Measurements from ENCODE around the gene PCSK9.

PCSK9 gene

GRCh38 chr1:55038974-55039341, 390 bp upstream of the PCSK9 start:
- in situ Hi-C loops (cut with HindIII; ENCODE audit: low pct_ligation_motif_present, low pct_unique_long_range_greater_than_20kb, low sequenced_read_pairs): no loop called here
- DNase-seq: no peak

- in situ Hi-C loops (cut with HindIII; ENCODE audit: low pct_ligation_motif_present, low pct_unique_long_range_greater_than_20kb, low sequenced_read_pairs): no loop called here
- no peak for DNase-seq
Measured at GRCh38 chr1:55040083-55040932, 960 bp downstream of the PCSK9 start.

GRCh38 chr1:55040933-55041494, 1.7 kb downstream of the PCSK9 start:
- in situ Hi-C loops (cut with HindIII; ENCODE audit: low pct_ligation_motif_present, low pct_unique_long_range_greater_than_20kb, low sequenced_read_pairs): no loop called here
- no peak for DNase-seq

GRCh38 chr1:55041613-55042012, 2.3 kb downstream of the PCSK9 start:
- in situ Hi-C loops (cut with HindIII; ENCODE audit: low pct_ligation_motif_present, low pct_unique_long_range_greater_than_20kb, low sequenced_read_pairs): no loop called here
- DNase-seq: no peak

DNA sequence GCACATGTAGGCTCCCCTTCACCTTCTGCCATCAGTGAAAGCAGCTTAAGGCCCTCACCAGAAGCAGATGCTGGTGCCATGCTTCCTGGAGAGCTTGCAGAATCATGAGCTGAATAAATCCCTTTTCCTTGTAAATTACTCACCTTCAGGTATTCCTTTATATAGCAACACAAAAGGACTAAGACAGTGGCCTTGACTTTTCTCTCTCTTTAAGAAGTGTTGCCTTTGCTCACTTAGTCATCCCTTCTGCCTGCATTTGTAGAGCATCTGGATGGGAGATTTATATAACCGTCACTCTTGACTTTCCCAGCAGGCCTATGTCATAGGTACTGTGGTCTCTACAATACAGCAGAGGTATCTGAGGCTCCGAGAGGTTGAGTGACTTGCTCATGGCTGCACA, 3.7 kb downstream of the PCSK9 start:
- in situ Hi-C loops (cut with HindIII; ENCODE audit: low pct_ligation_motif_present, low pct_unique_long_range_greater_than_20kb, low sequenced_read_pairs): no loop called here
- no peak for DNase-seq

- in situ Hi-C loops (cut with HindIII; ENCODE audit: low pct_ligation_motif_present, low pct_unique_long_range_greater_than_20kb, low sequenced_read_pairs): no loop called here
Measured at GRCh38 chr1:55043726-55044125, 4.4 kb downstream of the PCSK9 start.

GRCh38 chr1:55044617-55045397, 5.5 kb downstream of the PCSK9 start:
- in situ Hi-C loops (cut with HindIII; ENCODE audit: low pct_ligation_motif_present, low pct_unique_long_range_greater_than_20kb, low sequenced_read_pairs): no loop called here
- DNase-seq: no peak

More at GRCh38 chr1:55043726-55044125, 4.4 kb downstream of the PCSK9 start:
- DNase-seq: no peak

DNA sequence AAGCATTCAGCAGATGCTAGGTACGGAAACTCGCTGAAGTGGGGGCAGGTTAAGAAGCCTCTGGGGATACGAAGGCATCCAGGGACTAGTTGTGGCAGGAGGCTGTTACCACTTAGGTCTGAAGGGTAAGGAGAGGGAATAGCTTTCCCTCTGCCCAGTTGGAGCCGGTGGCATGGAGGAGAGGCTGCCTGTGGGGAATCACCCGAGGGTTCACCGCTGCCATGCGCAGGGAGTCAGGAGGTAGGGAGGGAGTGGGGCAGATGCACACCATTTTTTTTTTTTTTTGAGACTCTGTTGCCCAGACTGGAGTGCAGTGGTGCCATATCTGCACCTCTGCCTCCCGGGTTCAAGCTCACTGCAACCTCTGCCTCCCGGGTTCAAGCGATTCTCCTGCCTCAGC, 6.1 kb downstream of the PCSK9 start:
- no peak for DNase-seq
- in situ Hi-C loops (cut with HindIII; ENCODE audit: low pct_ligation_motif_present, low pct_unique_long_range_greater_than_20kb, low sequenced_read_pairs): no loop called here

- DNase-seq: no peak
- in situ Hi-C loops (cut with HindIII; ENCODE audit: low pct_ligation_motif_present, low pct_unique_long_range_greater_than_20kb, low sequenced_read_pairs): no loop called here
Measured at GRCh38 chr1:55046871-55047270, 7.5 kb downstream of the PCSK9 start.

DNA sequence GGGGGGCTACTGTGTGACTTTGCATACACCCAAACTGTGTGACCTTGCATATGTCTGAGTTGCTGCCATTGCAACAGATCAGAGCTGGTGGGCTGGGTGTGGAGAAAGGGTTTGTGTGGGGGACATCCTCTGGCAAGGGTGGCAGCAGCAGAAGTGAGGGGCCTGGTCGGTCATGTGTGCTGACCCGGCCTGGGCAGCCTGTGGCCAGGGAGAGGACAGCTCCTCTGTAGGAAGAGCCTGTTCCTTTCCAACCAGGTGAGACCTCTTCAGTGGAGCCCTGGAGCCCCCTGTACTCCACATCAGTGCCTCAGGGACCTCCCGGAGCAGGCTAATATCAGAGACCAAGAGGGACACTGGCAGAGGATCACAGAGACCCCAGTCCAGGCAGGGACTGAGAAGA, 8.3 kb downstream of the PCSK9 start:
- DNase-seq: no peak
- in situ Hi-C loops (cut with HindIII; ENCODE audit: low pct_ligation_motif_present, low pct_unique_long_range_greater_than_20kb, low sequenced_read_pairs): no loop called here

DNA sequence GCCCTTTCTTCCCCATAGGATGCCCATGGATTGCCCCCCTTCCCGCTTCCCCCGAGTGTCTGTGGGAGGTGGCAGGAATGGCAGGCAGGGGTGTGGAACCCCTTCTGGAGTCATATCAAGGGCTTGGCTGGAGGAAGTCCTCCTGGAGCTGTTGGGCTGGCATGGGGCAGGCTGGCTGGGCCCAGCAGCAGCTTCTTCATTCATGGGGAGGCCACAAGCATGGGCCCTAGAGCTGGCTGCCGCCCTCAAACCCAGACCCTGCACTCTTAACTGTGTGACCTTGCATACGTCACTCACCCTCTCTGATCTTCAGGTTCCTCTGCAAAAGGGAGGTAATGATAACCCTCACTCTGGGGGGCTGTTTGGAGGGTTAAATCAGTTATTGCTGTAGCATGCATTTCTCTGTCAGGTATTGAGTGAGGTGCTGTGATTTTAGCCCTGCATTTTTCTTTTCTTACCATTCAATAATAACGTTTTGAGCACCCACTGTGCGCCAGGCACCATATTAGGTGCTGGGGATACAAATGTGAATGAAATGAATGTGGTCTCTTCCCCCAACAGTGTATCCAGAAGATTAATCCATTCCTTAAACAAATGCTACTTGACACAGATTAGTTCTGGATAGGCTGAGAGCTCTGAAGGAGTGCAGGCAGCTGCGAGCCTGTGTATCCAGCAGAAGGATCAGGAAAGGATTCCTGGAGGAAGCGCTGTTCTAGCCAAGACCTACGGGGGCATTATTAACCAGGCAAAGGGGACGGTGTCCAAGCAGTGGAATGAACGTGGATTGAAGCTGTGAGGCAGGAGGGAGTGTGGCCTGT, 9.3 kb downstream of the PCSK9 start:
- DNase-seq: no peak

DNA sequence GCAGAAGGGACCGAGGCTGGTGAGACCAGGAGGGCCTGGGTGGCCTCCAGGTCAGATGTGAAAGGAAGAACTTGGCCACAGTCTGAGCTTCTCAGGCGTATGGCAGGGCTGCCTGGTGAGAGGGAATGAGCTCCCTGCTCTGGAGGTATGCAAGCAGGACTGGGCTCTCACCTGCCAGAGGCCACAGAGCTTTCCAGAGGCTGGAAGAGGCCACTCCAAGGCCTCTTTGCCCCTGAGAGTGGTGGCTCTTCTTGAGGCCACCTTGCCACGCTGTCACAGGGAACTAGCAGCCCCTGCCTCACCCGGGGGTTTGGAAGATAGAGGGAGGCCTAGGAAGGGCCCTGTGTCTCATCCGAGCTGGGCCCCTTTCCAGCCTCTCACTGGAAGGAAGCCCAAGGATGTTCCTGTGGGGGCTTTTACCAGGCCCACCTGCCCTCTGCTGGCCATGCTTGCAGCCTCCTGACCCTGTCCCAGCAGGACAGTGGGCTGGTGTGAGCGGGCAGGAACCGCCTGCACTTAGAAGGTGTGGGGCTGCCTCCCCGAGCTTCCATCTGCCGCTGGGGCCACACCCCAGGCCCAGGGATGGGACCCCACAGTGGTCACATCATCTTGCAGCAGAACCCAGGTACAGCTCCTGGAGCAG, 10.0 kb downstream of the PCSK9 start:
- in situ Hi-C loops (cut with HindIII; ENCODE audit: low pct_ligation_motif_present, low pct_unique_long_range_greater_than_20kb, low sequenced_read_pairs): no loop called here
- DNase-seq: no peak

More for the DNA sequence above, 9.3 kb downstream of the PCSK9 start:
- in situ Hi-C loops (cut with HindIII; ENCODE audit: low pct_ligation_motif_present, low pct_unique_long_range_greater_than_20kb, low sequenced_read_pairs): no loop called here

- DNase-seq: no peak
- in situ Hi-C loops (cut with HindIII; ENCODE audit: low pct_ligation_motif_present, low pct_unique_long_range_greater_than_20kb, low sequenced_read_pairs): no loop called here
Measured at GRCh38 chr1:55049914-55050278, 10.5 kb downstream of the PCSK9 start.

GRCh38 chr1:55050283-55050682, 10.9 kb downstream of the PCSK9 start:
- no peak for DNase-seq
- in situ Hi-C loops (cut with HindIII; ENCODE audit: low pct_ligation_motif_present, low pct_unique_long_range_greater_than_20kb, low sequenced_read_pairs): no loop called here

DNA sequence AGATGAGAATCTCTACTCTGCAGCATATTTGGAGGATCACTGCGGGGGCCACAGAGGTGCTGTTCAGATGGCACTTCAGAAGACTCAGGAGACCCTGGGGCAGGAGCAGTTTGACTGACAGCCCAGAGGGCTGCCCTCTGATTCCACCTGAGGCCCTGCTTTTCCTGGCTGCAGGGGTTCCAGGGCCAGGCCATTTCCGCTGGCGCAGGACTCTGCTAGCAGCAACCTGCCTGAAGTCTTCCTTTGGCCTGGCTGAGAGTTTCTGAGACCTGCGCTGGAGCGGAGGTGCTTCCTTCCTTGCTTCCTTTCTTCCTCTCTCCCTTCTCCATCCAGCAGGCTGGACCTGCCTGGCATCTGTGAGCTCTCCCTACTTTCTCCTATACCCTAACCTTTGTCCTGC, 11.8 kb downstream of the PCSK9 start:
- DNase-seq: no peak
- in situ Hi-C loops (cut with HindIII; ENCODE audit: low pct_ligation_motif_present, low pct_unique_long_range_greater_than_20kb, low sequenced_read_pairs): no loop called here

GRCh38 chr1:55051621-55052020, 12.3 kb downstream of the PCSK9 start:
- no peak for DNase-seq
- in situ Hi-C loops (cut with HindIII; ENCODE audit: low pct_ligation_motif_present, low pct_unique_long_range_greater_than_20kb, low sequenced_read_pairs): no loop called here

GRCh38 chr1:55052221-55053142, 13.1 kb downstream of the PCSK9 start:
- in situ Hi-C loops (cut with HindIII; ENCODE audit: low pct_ligation_motif_present, low pct_unique_long_range_greater_than_20kb, low sequenced_read_pairs): no loop called here
- DNase-seq: no peak
